Heart left ventricle (tissue), 13 donors: Measurements from ENCODE around the gene MASTL.

Source experiments
- CTCF ChIP-seq, 12 donors: fragments of 200-600 bp; sonication (generic) in 4 of 12; IDR thresholded peaks; one replicate each; pipeline versions ENCODE4 v1.5.0 to v1.8.0; 2018 to 2022; ENCODE audit warnings: antibody characterized with exemption in 12 of 12, mild to moderate bottlenecking in 5 of 12
- POLR2A ChIP-seq, 2 donors: fragments of 450-650 bp; IDR thresholded peaks; one replicate each; pipeline ENCODE4 v1.6.1; 2017; ENCODE audit warnings: antibody characterized with exemption in 2 of 2, mild to moderate bottlenecking in 2 of 2, moderate library complexity in 2 of 2
- donor health status: ischemic (EF 13 %, LVEDD 7.1; RV severe dilation, severe dysfunction).
- donor health status: DM: no; HTN: yes; CAD: no.
- donor health status: DM: no; HTN: no; CAD: no.
- donor health status: ischemic (EF 25% LVEDD 6.9; RV normal size, moderate dysfunction).
- donor health status: ischemic (EF 25% LVEDD 5.7; RV mildly dilated, moderate dysfunction).
- donor health status: ischemic (EF 35%, LVEDD 5.7; RV mildly dilated, moderate dysfunction).
- donor health status: nonischemic (EF 11% LVEDD 7.7; RV severe dilation, severe dysfunction).
- donor health status: DM: yes; HTN: yes; CAD: no.
- donor health status: PGD.
- donor health status: ischemic (EF 29% LVEDD 5.4; RV normal size, mild dysfunction).
- donor health status: nonischemic (EF 23%, LVEDD 6.1; RV moderate dilation, normal function).

DNA sequence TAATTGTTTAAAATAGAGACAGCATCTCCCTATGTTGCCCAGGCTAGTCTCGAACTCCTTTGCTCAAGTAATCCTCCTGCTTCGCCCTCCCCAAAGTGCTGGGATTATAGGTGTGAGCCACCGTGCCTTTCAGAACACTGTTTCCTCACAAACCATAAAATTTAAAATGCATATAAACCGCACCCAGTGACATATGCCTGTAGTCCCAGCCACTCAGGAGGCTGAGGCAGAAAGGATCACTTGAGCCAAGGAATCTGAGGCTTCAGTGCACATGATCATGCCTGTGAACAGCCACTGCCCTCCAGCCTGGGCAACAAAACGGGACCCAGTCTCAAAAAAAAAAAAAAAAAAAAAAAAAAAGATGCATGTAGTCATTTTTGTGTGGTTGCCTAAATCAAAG is 48.7 kb downstream of the MASTL start:
- TF ChIP-seq CTCF (IDR thresholded peaks at IDR 0.05) (no peak), POLR2A (IDR thresholded peaks at IDR 0.05) (no peak)
